Activated gamma-delta T cell treated with anti-CD3 and anti-CD28 coated beads, Interleukin-2, amount 50 U/mL, for 16 hours (primary cell): ENCODE data around the gene IFRD2.

Source experiments
- DNase-seq: peaks from one replicate; pipeline ENCODE4 v3.0.0-alpha.2; 2020; ENCODE audit warnings: low read depth

The IFRD2 gene, protein sequence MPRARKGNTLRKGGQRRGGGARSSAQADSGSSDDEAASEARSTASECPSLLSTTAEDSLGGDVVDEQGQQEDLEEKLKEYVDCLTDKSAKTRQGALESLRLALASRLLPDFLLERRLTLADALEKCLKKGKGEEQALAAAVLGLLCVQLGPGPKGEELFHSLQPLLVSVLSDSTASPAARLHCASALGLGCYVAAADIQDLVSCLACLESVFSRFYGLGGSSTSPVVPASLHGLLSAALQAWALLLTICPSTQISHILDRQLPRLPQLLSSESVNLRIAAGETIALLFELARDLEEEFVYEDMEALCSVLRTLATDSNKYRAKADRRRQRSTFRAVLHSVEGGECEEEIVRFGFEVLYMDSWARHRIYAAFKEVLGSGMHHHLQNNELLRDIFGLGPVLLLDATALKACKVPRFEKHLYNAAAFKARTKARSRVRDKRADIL

GRCh38 chr3:50292159-50293078 is at the start of gene IFRD2:
Gene IFRD2 (minus strand): TSS chr3:50292429. CDS start chr3:50292274, 155 bp downstream.
- DNase-seq, result peak; percentile 94

GRCh38 chr3:50341537-50341936 is 49.3 kb upstream of the IFRD2 start:
- no peak for DNase-seq

- peak; percentile 45 for DNase-seq
Measured at GRCh38 chr3:50340448-50341329, 48.5 kb upstream of the IFRD2 start, which contains the start of gene RASSF1. Gene RASSF1 (minus strand): TSS chr3:50340836. CDS start chr3:50340805, 31 bp downstream.

DNA sequence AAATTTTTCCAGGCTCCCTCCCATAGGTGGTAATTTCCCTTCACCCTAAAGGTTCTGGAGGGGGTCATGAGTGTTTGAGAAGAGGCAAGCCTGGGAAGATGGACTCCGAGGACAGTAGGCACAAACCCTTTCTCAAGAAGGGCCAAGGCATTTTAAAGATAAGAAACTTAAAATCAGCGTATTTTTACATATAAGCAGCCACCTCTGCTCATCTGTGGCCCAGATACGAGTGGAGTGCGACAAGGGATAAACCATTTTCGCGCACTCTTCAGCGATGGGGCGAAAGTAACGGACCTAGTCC is 47.9 kb upstream of the IFRD2 start:
- DNase-seq, result no peak

GRCh38 chr3:50339485-50340146 is 47.4 kb upstream of the IFRD2 start:
- DNase-seq, result no peak

DNA sequence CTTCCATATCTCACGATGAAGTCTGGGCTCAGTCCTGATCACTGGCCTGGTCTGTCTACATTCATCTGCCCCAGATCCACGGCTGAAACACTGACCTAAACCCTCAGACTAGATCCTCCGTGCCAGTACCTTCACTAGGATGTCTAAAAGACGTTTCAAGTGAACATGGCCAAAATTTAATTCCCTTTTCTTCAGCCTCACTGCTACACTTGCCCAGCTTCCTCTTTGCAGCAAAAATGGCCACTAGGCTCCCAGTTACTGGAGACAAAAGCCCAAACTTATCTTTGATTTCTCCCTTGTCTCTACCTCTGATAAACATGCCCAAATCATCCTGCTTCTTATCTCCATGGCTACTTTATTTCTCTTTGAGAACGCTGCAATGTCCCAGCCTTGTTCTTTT is 46.7 kb upstream of the IFRD2 start:
- no peak for DNase-seq

DNA sequence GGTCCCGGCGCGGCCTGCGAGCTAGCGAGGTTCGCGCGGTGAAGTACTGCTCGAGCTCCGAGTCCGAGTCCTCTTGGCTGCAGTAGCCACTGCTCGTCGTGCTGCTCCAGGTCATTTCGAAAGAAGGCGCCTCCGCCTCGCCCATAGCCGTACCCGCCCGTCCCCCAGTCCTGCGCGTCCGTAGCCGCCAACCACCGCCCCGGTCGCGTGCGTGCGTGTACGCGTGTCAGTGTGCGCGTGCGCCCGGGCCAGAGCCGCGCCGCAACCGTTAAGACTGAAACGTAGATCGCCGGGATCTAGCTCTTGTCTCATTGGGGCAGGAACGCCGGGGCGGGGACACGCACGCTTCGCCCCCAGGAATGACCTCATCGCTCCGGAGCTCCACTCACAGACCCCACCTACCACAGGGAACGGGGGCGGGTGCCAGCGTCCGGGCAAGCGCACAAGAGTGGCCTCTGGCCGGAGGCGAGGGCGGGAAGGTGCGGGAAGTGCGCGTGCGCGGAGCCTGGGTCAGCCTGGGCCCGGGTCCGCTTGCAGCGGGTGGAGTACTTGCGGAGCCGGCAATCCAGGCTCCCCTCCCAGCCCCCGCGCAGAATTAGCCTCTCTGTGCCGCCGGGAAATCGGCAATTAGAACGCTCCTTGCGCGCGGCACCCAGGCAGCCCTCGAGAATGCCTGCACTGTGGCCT is 45.1 kb upstream of the IFRD2 start:
- DNase-seq, result peak; percentile 92

- DNase-seq, result no peak
Measured at GRCh38 chr3:50336452-50337174, 44.4 kb upstream of the IFRD2 start.

DNA sequence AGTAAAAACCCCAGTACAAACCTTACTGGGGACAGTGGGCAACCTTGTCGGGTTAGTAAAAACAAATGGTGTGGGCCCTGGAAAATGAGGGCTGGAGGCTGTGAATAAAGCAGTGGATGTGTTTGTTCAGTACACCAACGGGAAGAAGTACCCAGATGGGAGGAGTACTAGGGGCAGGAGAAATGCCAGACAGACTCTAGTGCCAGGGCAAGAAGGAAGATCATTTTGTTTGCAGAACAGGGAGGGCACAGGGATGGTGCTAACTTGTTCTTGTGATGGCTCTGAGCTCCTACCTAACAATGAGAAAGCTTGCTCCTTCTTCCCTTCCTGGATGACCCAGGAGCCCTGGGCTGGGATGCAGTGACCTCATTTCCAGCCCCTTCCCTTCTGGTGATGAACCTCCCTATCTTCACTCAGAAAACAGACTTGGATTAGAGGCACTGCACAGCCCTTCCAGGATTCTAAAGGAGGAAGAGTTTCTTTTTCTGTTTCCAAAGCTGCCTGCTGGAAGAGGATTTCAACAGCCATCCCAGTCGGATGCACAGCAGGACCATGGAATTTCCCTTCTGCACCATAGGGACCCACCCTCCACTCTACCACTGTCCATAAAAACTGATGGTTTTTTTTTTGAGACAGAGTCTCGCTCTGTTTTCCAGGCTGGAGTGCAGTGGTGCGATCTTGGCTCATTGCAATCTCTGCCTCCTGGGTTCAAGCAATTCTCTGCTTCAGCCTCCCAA is 42.3 kb upstream of the IFRD2 start:
- DNase-seq, result no peak

DNA sequence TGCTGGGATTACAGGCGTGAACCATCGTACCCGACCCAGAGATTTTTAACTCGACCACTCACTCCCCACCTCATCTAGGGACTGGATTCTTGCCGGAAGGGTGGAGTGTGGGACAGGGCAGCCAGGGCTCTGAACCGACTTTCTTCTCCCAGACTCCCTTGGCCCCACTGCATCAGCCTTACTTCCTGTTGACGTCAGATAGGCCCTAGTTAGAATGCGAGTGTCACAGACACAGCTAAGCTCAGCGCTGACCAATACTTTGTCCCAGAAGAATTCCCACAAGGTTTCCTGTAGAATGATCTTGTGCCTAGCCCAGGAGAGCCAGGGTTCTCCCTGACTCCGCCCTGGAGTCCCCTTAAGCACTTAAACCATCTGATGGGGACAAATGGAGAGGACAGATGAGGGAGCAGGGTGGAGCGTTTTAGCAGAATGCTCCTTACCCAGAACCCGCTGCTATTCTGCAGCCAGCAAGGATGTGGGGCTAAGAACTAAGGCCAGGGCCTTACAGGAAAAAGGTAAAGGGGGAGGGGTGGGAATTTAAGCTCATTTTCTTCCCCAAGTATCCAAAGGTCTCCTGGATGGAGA is 41.6 kb upstream of the IFRD2 start:
- DNase-seq, result no peak

DNA sequence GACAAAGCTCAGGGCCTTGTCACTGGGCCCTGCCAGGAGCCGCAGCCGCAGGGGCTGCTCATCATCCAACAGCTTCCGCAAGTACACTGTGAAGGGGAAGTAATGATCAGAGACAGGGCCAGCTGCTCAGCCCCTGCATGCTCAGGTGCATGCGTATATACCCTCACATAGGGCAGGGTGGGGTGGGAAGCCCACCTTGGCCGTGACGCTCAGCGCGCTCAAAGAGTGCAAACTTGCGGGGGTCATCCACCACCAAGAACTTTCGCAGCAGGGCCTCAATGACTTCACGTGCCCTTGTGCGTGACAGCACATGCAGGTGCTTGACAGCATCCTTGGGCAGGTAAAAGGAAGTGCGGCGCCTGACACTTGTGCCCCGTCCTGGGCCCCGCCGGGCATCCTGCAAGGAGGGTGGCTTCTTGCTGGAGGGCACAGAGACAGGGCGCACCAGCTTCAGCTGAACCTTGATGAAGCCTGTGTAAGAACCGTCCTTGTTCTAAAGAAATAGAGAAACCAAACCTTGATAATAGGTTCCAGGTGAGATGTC is 39.2 kb upstream of the IFRD2 start:
- no peak for DNase-seq

DNA sequence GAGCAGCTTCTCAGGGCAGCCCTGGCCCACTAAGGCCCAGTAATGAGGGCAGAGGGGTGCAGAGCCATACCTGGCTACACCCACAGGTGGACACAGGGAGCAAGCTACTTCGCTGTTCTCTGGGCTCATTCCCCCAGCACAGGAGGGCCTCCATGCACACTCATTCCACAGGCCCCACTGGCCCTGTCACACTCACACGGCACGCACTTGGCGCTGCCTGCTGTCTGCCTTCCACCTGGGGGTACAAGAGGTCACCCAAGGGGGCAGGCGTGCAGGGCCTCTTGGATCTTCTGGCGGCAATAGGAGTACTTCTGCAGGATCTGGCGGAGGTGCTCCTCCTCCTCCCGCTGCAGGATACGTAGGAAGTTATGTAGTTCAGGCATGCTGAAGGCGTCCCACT is 38.1 kb upstream of the IFRD2 start:
- no peak for DNase-seq

GRCh38 chr3:50327943-50328691 is 35.9 kb upstream of the IFRD2 start, which contains the start of gene TUSC2:
Gene TUSC2 (minus strand): TSS chr3:50328223. CDS start chr3:50328099, 124 bp downstream.
- peak; percentile 90 for DNase-seq

DNA sequence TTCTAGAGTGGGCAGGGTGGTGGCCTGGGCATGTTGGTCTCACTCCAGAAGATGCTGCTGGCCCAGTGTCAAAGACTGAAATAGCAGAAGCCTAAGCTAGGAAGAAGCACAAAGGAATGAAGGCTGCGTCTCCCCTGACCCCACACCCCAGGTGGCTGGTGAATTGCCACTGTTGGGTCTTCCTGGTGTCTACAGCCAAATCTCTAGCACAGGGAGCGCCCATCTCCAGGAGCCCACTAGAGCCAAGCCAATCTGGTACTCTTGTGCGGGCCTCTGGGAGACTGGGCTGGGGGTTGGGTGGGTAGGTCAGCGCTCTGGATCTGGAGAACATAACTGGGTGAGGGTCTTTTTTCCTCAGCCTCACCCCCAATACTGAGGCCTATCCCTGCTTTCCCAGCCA is 34.9 kb upstream of the IFRD2 start:
- DNase-seq, result no peak

DNA sequence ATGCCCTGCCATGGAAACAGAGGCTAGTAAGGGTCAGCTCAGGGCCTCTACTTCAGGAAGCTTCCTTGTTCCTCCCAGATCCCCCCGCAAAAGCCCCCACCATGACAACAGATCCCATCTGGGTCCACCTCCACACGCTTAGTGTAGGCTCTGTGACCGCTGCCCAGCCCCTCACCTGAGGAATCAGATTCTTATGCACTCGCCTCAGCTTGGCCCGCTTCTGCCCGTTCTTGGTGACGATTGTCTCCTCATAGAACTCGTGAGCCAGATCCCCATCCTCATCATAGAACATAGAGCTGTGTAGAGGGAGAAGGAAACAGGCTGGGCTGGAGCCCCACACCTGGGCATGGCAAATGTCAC is 33.9 kb upstream of the IFRD2 start:
- DNase-seq, result no peak

- DNase-seq, result no peak
Measured at GRCh38 chr3:50325497-50326181, 33.4 kb upstream of the IFRD2 start.

DNA sequence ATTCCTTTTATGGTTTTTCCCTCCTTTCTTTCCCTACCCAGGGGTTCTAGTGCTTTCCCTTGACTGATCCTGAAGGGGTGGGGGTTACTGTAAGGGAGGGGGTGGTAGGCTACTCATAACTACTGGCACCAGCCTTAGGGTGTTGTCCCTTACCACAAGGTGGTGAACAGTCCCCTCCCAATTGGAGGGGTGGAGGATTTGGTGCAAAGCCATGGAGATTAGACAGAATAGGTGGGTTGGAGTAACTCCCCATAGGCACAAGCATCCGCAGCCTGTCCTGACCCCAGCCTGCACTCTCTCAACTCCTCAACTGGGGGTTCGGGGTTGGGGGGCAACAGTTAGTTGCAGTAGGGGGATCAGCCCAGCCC is 32.9 kb upstream of the IFRD2 start:
- no peak for DNase-seq
